LNCaP clone FGC (cell line): ENCODE data around the gene KIAA1958.

Source experiments
- DNase-seq: peaks from one replicate; pipeline ENCODE4 v3.0.0-alpha.2; 2011; ENCODE audit warnings: low read depth
- H3K4me3 ChIP-seq: 2 replicates; pipeline ENCODE4 v1.5.1; 2011; ENCODE audit warnings: mild to moderate bottlenecking, low read depth, low read length, control low read depth
- TF ChIP-seq, protein P1 (sequence below): IDR thresholded peaks from 2 replicates; pipeline ENCODE4 v1.5.1; 2012; ENCODE audit warnings: mild to moderate bottlenecking; ENCODE audit not compliant: control insufficient read depth, insufficient read depth; ENCODE audit errors: extremely low read depth

Gene KIAA1958

DNA sequence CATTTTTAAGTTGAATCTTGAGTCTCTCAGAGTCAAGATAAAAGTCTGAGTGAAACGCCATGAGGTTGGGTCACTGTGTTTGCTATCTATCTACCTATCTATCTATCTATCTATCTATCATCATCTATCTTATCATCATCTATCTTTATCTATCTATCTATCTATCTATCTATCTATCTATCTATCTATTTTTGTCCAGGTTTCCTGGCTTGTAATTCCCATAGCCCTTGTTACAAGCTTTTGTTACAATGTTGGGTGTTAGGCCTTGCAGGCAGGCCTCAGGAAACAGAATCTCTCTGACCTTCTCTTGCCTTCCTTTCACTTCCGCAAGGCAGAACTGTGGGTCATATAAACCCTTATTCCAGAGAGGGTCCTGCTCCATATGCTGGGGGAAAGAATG, 12.6 kb upstream of the KIAA1958 start:
- TF ChIP-seq, protein P1, sequence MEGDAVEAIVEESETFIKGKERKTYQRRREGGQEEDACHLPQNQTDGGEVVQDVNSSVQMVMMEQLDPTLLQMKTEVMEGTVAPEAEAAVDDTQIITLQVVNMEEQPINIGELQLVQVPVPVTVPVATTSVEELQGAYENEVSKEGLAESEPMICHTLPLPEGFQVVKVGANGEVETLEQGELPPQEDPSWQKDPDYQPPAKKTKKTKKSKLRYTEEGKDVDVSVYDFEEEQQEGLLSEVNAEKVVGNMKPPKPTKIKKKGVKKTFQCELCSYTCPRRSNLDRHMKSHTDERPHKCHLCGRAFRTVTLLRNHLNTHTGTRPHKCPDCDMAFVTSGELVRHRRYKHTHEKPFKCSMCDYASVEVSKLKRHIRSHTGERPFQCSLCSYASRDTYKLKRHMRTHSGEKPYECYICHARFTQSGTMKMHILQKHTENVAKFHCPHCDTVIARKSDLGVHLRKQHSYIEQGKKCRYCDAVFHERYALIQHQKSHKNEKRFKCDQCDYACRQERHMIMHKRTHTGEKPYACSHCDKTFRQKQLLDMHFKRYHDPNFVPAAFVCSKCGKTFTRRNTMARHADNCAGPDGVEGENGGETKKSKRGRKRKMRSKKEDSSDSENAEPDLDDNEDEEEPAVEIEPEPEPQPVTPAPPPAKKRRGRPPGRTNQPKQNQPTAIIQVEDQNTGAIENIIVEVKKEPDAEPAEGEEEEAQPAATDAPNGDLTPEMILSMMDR = no peak
- DNase-seq = no peak
- no peak overlapping the region for H3K4me3 ChIP-seq

DNA sequence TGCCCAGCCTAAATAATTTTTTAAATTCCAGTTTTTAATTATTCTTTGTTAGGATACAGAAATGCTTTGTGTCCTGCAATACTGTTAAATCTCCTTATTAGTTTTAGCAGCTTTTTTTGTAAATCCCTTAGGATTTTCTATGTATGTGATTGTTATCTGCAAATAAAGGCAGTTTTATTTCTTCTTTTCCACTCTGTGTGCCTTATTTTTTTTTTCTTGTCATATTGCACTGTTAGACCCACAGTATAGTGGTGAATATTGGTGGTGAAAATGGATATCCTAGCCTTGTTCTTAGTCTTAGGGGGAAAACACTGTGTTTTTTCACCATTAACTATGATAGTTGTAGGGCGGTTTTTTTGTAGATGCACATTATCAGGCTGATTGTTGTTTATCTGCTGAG, 11.3 kb upstream of the KIAA1958 start:
- TF ChIP-seq, protein P1 = no peak
- no peak overlapping the region for H3K4me3 ChIP-seq
- DNase-seq = no peak

DNA sequence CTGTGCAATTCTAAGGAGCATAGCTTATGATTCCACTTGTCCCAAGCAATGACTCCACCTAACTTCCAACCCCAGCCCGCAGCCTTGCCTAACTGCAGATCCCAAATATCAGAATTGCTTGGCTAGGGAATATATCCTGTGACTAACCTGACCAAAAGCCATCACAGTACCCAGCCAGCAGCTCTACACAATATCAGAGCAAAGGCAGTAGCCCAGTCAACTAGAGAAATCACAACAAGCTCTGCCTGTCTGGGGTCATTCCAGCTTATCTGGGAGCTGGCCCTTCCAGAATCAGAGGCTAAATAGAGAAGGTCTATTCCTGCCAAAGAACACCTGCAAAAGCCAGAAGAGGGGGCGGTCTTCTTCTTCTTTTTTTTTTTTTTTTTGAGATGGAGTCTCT, 9.3 kb upstream of the KIAA1958 start:
- no peak overlapping the region for H3K4me3 ChIP-seq
- TF ChIP-seq, protein P1 = no peak
- no peak for DNase-seq

DNA sequence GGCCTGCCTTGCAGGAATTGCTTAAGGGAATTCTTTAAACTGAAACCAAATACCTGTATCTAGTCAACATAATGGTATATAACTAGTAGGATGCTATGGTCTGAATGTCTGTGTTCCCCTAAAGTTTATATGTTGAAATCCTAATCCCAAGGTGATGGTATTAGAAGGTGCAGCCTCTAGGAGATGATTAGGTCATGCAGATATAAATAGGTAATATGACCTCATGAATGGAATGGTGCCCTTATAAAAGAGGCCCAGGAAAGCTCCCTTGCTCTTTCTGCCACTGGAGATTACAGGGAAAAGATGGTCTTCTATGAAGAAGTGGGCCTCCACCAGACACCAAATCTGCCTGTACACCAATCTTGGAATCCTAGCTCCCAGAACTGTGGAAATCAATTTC, 7.4 kb upstream of the KIAA1958 start:
- DNase-seq = no peak
- no peak overlapping the region for H3K4me3 ChIP-seq
- TF ChIP-seq, protein P1 = no peak

DNA sequence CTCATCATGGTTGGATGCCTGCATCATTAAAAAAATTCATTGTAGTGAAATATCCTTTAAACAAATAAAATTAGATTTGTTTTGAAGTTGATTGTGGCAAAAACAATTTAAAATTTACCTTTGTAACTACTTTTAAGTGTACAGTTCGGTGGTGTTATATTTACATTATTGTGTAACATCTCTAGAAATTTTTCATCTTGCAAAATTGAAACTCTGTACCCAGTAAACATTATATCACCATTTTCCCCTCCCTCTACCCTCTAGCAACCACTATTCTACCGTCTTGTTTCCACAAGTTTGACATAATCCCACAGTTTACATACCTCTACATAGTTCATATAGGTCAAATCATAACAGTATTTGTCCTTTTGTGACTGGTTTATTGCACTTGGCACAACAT, 2.0 kb upstream of the KIAA1958 start:
- H3K4me3 ChIP-seq = no peak overlapping the region
- TF ChIP-seq, protein P1 = no peak
- DNase-seq = no peak

DNA sequence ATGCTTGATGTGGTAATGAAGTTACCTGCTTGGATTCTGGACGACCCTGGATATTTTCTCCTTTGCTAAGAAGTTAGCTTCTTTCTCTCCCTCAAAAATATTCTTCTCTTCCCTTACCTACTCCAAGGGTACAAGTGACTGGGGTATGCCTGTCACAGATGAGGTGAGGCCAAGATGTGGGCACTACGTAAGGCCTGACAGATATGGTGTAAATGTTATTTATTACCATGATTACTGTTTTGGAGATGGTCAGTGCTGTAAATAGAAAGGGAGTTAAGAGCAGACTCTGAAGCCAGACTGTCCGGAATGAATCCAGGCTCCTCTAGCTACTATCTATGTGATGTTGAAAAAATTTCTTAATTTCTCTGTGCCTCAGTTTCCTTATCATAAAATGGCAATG, 1.1 kb upstream of the KIAA1958 start:
- DNase-seq = no peak
- peak overlapping the region; percentile 88 for H3K4me3 ChIP-seq
- TF ChIP-seq, protein P1 = no peak

DNA sequence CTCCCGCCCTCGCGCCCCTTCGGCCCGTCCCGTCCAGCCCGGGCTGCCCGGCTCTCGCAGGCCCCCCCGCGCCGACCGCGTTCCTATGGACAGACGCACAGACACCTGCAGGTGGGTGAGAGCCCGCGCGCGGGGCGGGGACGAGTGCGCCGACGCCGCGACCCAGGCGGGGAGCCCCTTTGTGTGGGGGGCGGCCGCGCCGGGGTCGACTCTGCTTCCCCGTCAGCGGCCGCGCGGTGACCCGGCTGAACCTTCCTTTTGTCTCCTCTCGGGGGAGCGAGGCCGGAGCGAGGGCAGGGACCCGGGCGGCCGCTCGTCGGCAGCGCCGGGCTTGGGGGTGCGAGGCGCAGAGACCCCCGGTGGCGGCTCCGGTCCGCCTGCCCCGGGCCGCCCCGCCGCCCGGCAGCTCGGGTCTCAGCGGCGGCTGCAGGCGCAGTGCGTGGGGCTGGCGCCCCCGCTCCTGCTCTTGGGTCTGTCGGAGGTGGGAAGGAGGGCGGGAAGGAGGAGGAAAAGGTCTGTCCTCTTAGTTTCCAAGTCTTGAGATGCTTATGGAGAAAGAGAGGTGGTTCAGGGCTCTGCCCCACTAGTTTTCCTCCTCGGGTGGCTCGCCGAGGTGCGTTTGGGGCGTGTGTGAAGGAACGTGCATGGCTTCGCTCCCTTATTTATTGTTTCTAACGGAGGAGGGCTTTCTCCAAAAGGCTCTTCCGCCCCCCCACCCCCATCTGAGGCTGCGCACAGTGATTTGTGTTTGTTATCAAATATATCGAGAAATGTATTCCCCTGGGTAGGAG, 576 bp downstream of the KIAA1958 start:
- H3K4me3 ChIP-seq = peak overlapping the region; percentile 71
- no peak for DNase-seq
- TF ChIP-seq, protein P1 = no peak
